ENCODE measurements around the gene GRIP2.

DNA sequence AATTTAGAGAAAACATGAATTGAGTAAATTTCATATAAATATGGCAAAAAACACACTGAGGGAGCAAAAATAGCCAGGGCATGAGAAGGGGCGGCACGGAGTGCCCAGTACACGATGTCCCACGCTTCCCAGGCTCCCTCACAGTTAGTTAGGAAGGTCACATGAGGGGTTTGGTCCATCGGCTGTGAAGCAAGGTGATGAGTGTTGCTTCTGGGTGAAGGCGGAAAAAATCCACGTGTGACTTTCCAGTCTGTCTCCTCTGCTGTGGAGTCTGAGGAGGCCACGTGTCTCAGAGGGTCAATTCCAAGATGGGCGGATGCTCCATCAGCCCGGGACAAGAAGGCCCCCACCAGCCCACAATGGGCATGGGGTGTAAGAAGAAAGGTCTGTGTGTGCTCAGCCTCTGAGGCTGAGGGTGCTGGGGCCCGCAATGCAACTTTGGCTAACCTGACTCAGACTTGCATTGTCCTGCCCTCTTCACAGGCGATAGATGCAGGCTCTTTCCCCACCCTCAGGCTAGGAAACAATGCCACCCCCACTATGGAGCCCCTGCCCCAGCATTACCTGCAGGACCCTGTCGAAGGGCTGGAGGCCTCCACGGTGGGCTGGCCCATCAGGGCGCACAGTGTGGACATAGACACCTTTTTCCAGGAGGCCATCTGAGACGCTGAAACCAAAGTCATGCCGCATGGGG is 45.7 kb downstream of the GRIP2 start:
- TF ChIP-seq, protein P1, sequence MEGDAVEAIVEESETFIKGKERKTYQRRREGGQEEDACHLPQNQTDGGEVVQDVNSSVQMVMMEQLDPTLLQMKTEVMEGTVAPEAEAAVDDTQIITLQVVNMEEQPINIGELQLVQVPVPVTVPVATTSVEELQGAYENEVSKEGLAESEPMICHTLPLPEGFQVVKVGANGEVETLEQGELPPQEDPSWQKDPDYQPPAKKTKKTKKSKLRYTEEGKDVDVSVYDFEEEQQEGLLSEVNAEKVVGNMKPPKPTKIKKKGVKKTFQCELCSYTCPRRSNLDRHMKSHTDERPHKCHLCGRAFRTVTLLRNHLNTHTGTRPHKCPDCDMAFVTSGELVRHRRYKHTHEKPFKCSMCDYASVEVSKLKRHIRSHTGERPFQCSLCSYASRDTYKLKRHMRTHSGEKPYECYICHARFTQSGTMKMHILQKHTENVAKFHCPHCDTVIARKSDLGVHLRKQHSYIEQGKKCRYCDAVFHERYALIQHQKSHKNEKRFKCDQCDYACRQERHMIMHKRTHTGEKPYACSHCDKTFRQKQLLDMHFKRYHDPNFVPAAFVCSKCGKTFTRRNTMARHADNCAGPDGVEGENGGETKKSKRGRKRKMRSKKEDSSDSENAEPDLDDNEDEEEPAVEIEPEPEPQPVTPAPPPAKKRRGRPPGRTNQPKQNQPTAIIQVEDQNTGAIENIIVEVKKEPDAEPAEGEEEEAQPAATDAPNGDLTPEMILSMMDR (IDR thresholded peaks at IDR 0.05; ENCODE audit: insufficient read depth, low read depth, low read length) = no peak
- no peak for TF ChIP-seq EZH2 (IDR thresholded peaks at IDR 0.05; ENCODE audit: insufficient read depth, low read length)

Data from astrocyte (in vitro differentiated cells and primary cell).